Astrocyte of the spinal cord (primary cell): ENCODE measurements around the gene PBRM1.

Experiments
- DNase-seq: peaks from one replicate; pipeline ENCODE4 v3.0.0; 2011; ENCODE audit warnings: low read depth, low spot score
- H3K4me3 ChIP-seq: 2 replicates; pipeline ENCODE4 v1.5.1; 2011; ENCODE audit warnings: low read depth, mild to moderate bottlenecking, low read length, moderate library complexity
- CTCF ChIP-seq: IDR thresholded peaks from 2 replicates; pipeline ENCODE4 v1.5.1; 2012; ENCODE audit warnings: low read depth, mild to moderate bottlenecking, low read length, inconsistent platforms
- in situ Hi-C: cut with HindIII; loops from 2 replicates; pipeline ENCODE4 v1.10.0; 2017; ENCODE audit warnings: low sequenced_read_pairs

PBRM1 gene

GRCh38 chr3:52690560-52690959 lies 4.8 kb upstream of the PBRM1 start:
- no peak for DNase-seq
- no peak overlapping the region for H3K4me3 ChIP-seq
- no peak for TF ChIP-seq CTCF
- in situ Hi-C loops, result no loop called here

GRCh38 chr3:52689151-52689550 lies 3.4 kb upstream of the PBRM1 start:
- no peak for DNase-seq
- no peak for TF ChIP-seq CTCF
- H3K4me3 ChIP-seq, result no peak overlapping the region
- in situ Hi-C loops, result no loop called here

GRCh38 chr3:52688266-52688665 lies 2.6 kb upstream of the PBRM1 start:
- no peak for DNase-seq
- no peak overlapping the region for H3K4me3 ChIP-seq
- TF ChIP-seq CTCF, result no peak
- in situ Hi-C loops, result no loop called here

GRCh38 chr3:52685285-52685708 lies 416 bp downstream of the PBRM1 start:
- peak overlapping the region; percentile 91 for H3K4me3 ChIP-seq
- in situ Hi-C loops, result no loop called here
- TF ChIP-seq CTCF, result no peak
- DNase-seq, result peak; percentile 60

- H3K4me3 ChIP-seq, result peak overlapping the region; percentile 91
- DNase-seq, result no peak
- in situ Hi-C loops, result no loop called here
- no peak for TF ChIP-seq CTCF
Observed at GRCh38 chr3:52684184-52684583, 1.5 kb downstream of the PBRM1 start.

GRCh38 chr3:52683611-52684010 lies 2.1 kb downstream of the PBRM1 start:
- no peak for DNase-seq
- in situ Hi-C loops, result no loop called here
- TF ChIP-seq CTCF, result no peak
- H3K4me3 ChIP-seq, result no peak overlapping the region

- peak; percentile 76 for DNase-seq
- in situ Hi-C loops, result no loop called here
- no peak overlapping the region for H3K4me3 ChIP-seq
- peak; percentile 30 for TF ChIP-seq CTCF
Observed at GRCh38 chr3:52682016-52682415, 3.7 kb downstream of the PBRM1 start.
